Breast epithelium (tissue), 3 donors: Measurements from ENCODE around the gene TXLNB.

Experiments
- POLR2A ChIP-seq: fragments of 450-650 bp; IDR thresholded peaks from one replicate; pipeline ENCODE4 v1.6.1; 2016; ENCODE audit warnings: antibody characterized with exemption, mild to moderate bottlenecking, moderate library complexity
- POLR2AphosphoS5 ChIP-seq, 3 donors: sonication (generic); formaldehyde crosslinking; IDR thresholded peaks; one replicate each; pipeline ENCODE4 v1.6.1; 2017; ENCODE audit warnings: antibody characterized with exemption in 3 of 3

DNA sequence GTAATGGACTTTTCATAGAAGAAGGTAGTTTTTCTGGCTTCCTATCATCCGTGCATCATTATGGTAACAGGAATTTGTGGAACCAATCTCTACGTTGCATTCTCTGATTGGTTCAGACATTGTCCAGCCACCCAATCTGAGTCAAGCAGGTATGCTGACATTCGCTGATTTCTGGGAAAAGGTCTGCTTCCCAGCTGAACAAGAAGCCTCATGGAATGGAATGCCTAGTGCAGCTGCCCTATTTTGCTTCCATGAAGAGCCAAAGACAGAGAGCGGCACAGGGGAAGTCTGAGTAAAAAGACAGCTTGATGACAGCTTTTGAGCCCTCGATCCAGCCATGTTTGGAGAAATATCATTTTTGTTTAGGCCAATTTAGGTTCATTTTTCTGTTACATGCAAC is 38.5 kb upstream of the TXLNB start:
- TF ChIP-seq POLR2A = no peak
- TF ChIP-seq POLR2AphosphoS5 (IDR thresholded peaks at IDR 0.05) = no peak
